Osteocyte (in vitro differentiated cells): ENCODE measurements around the gene CADPS. TPM values are rescaled to one million over a fixed set of nuclear protein-coding genes. Genes with fewer than 3 reads are reported as not detected.

ENCODE experiments used
- DNase-seq: peaks from one replicate; pipeline ENCODE4 v3.0.0; 2021; ENCODE audit warnings: mixed read lengths; ENCODE audit not compliant: unreplicated experiment; ENCODE audit errors: extremely low spot score
- H3K27ac Mint-ChIP-seq: one replicate; pipeline ENCODE4 v1.8.0; 2021; ENCODE audit warnings: mild to moderate bottlenecking, mixed read lengths; ENCODE audit not compliant: unreplicated experiment
- H3K27me3 Mint-ChIP-seq: one replicate; pipeline ENCODE4 v1.8.0; 2021; ENCODE audit warnings: mixed read lengths; ENCODE audit not compliant: unreplicated experiment
- H3K36me3 Mint-ChIP-seq: one replicate; pipeline ENCODE4 v1.8.0; 2021; ENCODE audit warnings: mixed read lengths; ENCODE audit not compliant: unreplicated experiment
- H3K4me1 Mint-ChIP-seq: one replicate; pipeline ENCODE4 v1.8.0; 2021; ENCODE audit warnings: mixed read lengths; ENCODE audit not compliant: unreplicated experiment
- H3K4me3 Mint-ChIP-seq: one replicate; pipeline ENCODE4 v1.8.0; 2021; ENCODE audit warnings: mild to moderate bottlenecking, moderate library complexity, mixed read lengths; ENCODE audit not compliant: unreplicated experiment
- H3K9me3 Mint-ChIP-seq: one replicate; pipeline ENCODE4 v1.8.0; 2021; ENCODE audit warnings: mixed read lengths; ENCODE audit not compliant: unreplicated experiment
- total RNA-seq: library from RNA; stranded (reverse); gene quantifications from 2 replicates; pipeline ENCODE4 v1.2.1, GENCODE V29; 2021
- TF ChIP-seq, protein P1 (sequence below): fragments of 200-600 bp; sonication (generic); IDR thresholded peaks from 2 replicates; pipeline ENCODE4 v1.5.0; 2021; ENCODE audit warnings: antibody characterized with exemption, mild to moderate bottlenecking, moderate library complexity

Gene CADPS
- total RNA-seq, 1 donor from 2014 or later: not detected

DNA sequence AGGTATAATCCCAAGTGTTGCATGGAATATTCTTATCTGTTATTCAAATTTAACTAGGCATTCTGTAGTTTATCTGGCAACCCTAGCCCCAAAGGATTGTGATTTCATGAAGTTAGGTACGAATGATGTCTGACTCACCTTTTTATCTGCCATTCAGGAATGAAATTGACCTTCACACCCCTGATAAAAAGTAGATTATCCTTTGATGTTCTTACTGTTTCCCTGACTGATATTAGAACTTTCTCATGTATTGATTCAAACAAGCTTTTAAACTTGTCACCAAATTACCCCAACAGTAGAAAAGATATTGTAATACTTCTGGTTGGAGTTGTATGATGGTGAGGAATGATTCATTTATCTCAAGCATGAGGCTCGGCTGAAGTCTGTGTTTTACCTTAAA, 43.6 kb upstream of the CADPS start:
- H3K9me3 Mint-ChIP-seq: no peaks in the 10 kb centered on the region
- H3K27ac Mint-ChIP-seq: no peak overlapping the region
- H3K4me1 Mint-ChIP-seq: no peaks in the 10 kb centered on the region
- TF ChIP-seq, protein P1, sequence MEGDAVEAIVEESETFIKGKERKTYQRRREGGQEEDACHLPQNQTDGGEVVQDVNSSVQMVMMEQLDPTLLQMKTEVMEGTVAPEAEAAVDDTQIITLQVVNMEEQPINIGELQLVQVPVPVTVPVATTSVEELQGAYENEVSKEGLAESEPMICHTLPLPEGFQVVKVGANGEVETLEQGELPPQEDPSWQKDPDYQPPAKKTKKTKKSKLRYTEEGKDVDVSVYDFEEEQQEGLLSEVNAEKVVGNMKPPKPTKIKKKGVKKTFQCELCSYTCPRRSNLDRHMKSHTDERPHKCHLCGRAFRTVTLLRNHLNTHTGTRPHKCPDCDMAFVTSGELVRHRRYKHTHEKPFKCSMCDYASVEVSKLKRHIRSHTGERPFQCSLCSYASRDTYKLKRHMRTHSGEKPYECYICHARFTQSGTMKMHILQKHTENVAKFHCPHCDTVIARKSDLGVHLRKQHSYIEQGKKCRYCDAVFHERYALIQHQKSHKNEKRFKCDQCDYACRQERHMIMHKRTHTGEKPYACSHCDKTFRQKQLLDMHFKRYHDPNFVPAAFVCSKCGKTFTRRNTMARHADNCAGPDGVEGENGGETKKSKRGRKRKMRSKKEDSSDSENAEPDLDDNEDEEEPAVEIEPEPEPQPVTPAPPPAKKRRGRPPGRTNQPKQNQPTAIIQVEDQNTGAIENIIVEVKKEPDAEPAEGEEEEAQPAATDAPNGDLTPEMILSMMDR: no peak
- no peaks in the 10 kb centered on the region for H3K36me3 Mint-ChIP-seq
- no peaks in the 10 kb centered on the region for H3K27me3 Mint-ChIP-seq
- DNase-seq: no peak
- H3K4me3 Mint-ChIP-seq: no peak overlapping the region

DNA sequence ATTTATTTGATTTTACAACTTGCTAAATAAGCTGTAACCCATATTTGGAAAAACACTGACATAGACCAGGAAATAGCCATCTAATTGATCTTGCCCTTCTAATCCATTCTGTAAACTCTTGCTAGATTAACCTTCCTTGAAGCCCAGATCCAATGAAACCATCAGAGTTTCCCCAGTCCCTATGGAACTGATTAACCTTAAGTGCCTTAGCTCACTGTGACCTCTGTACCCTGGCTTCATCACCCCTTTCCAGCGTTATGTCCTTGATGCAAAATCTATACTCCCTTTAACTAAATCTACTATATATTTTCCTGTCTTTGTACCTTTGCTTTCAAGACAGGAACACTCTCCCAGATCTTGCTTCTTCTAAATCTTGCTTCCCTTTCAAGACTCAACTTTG, 42.9 kb upstream of the CADPS start:
- no peak overlapping the region for H3K27ac Mint-ChIP-seq
- H3K36me3 Mint-ChIP-seq: no peaks in the 10 kb centered on the region
- TF ChIP-seq, protein P1: no peak
- H3K27me3 Mint-ChIP-seq: no peaks in the 10 kb centered on the region
- no peak for DNase-seq
- H3K4me3 Mint-ChIP-seq: no peak overlapping the region
- no peaks in the 10 kb centered on the region for H3K9me3 Mint-ChIP-seq
- H3K4me1 Mint-ChIP-seq: no peaks in the 10 kb centered on the region

DNA sequence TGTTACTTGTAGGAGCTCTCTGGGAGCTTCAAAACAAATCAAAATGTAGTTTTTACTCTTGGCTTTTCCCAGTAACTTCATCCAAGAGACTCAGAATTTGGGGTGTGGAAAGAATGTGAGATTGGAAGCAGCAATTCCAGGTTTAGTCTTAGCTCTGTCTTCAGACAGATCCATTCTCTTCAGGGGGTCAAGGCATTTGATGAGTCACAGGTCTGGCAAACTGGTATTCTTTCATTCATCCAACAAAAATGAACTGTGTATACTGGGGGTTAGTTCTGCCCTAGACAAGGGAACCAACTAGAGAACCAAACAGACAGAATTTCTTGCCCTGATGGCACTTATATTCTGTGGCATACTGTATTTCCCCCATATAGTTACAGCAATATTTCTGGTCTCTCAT, 36.3 kb upstream of the CADPS start:
- no peak for DNase-seq
- no peaks in the 10 kb centered on the region for H3K36me3 Mint-ChIP-seq
- no peaks in the 10 kb centered on the region for H3K9me3 Mint-ChIP-seq
- TF ChIP-seq, protein P1: no peak
- no peaks in the 10 kb centered on the region for H3K27me3 Mint-ChIP-seq
- no peak overlapping the region for H3K27ac Mint-ChIP-seq
- H3K4me3 Mint-ChIP-seq: no peak overlapping the region
- no peaks in the 10 kb centered on the region for H3K4me1 Mint-ChIP-seq

DNA sequence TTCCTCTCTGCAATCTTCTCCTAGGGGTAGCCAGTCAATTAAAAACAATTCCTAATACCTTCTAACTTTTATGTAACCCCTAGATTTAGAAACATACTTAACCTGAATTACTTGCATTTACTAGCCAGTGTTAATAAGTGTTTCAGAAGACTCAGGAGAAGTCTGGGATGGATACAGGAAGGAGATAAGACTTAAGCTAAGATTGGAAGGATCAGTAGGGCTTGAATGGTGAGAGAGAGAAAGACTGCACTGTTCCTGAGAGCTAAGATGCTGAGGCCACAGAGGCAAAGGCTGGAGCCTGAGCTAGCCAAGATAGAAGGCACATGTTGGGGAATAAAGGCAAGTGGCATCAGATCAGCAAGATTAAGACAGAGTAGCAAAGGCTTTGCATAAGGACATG, 30.1 kb upstream of the CADPS start:
- TF ChIP-seq, protein P1: no peak
- no peaks in the 10 kb centered on the region for H3K9me3 Mint-ChIP-seq
- no peaks in the 10 kb centered on the region for H3K36me3 Mint-ChIP-seq
- no peaks in the 10 kb centered on the region for H3K27me3 Mint-ChIP-seq
- no peak for DNase-seq
- no peaks in the 10 kb centered on the region for H3K4me1 Mint-ChIP-seq
- H3K4me3 Mint-ChIP-seq: no peak overlapping the region
- no peak overlapping the region for H3K27ac Mint-ChIP-seq

DNA sequence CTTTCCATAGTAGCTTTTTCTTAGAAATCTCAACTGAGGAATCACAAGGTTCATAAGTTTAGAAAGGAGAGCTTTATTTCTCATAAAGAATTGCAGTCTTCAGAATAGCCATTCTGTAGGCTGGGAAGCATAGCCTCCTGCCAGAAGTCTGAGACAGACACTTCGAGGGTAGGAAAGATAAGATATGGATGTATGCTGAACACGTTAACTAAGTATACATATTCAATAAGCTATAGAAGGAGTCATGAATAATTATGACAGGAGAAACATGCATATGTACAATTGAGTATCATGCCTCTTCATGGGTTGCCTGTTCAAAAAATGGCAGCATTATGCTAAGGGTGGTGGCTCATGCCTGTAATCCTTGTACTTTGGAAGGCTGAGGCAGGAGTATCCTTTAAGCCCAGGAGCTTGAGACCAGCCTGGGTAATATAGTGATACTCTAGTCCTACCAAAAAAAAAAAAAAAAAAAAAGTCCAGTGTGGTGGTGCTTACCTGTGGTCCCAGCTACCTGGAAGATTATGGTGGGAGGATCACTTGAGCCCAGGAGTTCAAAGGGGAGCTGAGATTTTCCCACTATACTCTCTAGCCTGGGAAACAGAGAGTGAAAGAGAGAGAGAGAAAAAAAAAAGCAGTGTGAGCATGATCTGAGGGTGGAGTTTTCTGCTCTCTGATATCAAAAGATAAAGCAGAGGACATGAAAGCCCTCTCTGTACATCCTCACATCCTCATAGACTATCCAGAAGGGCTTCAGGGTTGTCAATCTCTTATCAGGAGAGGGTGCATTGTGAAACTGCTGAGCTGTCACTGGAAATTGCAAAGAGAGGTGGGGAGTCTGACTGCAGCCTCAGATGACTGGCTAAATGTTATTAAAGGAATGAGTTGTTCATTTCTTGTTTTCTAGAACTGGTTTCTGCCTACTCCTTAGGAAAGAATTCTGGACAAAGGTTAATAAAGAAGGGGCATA, 23.6 kb upstream of the CADPS start:
- Mint-ChIP-seq H3K4me1 (no peaks in the 10 kb centered on the region), H3K36me3 (no peaks in the 10 kb centered on the region), H3K27ac (no peak overlapping the region), H3K4me3 (no peak overlapping the region), H3K27me3 (no peaks in the 10 kb centered on the region), H3K9me3 (no peaks in the 10 kb centered on the region)
- TF ChIP-seq, protein P1: no peak
- no peak for DNase-seq
